ENCODE data around the gene KCTD3. TPM values are rescaled to one million over a fixed set of nuclear protein-coding genes. Genes with fewer than 3 reads are reported as not detected.

KCTD3 gene
- total and polyA plus RNA-seq, 2 of the 13 experiments (the other 11 are each of a cell fraction or from before 2014, with no cell fraction given): 49.8 to 68.1 TPM

- peak; percentile 78 for TF ChIP-seq ZFP91 (CRISPR knock-in tag; IDR thresholded peaks at IDR 0.05; ENCODE audit: borderline replicate concordance)
- TF ChIP-seq NONO (IDR thresholded peaks at IDR 0.05): no peak
- TF ChIP-seq NONO (CRISPR knock-in tag; conservative IDR thresholded peaks at IDR 0.05): peak; percentile 83; the same call in 1 of the 2 replicates
- TF ChIP-seq ATF7 (IDR thresholded peaks at IDR 0.05): no peak
- no peak for TF ChIP-seq ATF7 (CRISPR knock-in tag; IDR thresholded peaks at IDR 0.05)
- TF ChIP-seq TARDBP (CRISPR knock-in tag; IDR thresholded peaks at IDR 0.05): peak; percentile 68; the same call in 1 of the 2 replicates
- 0 out of 2 replicates have a peak, but pooled peaks have one; percentile 9 for TF ChIP-seq ZBTB43 (CRISPR knock-in tag; conservative IDR thresholded peaks at IDR 0.05)
- no peak for TF ChIP-seq ZNF17 (CRISPR knock-in tag; IDR thresholded peaks at IDR 0.05)
- no peak for TF ChIP-seq HNF4G (IDR thresholded peaks at IDR 0.05; ENCODE audit: borderline replicate concordance, low read depth, low read length)
- TF ChIP-seq HNF4G (CRISPR knock-in tag; IDR thresholded peaks at IDR 0.05; ENCODE audit: borderline replicate concordance, low read depth): no peak
- peak; percentile 69; the same call in 1 of the 2 replicates for TF ChIP-seq MYNN (CRISPR knock-in tag; IDR thresholded peaks at IDR 0.05; ENCODE audit: low read depth)
- TF ChIP-seq MATR3 (CRISPR knock-in tag; IDR thresholded peaks at IDR 0.05): no peak
- TF ChIP-seq RORA (CRISPR knock-in tag; IDR thresholded peaks at IDR 0.05): no peak
- no peak for TF ChIP-seq SUZ12 (IDR thresholded peaks at IDR 0.05; ENCODE audit: low read depth, low read length)
- TF ChIP-seq SNAPC2 (CRISPR knock-in tag; IDR thresholded peaks at IDR 0.05): 0 out of 2 replicates have a peak, but pooled peaks have one; percentile 71
- TF ChIP-seq FOXK1 (CRISPR knock-in tag; IDR thresholded peaks at IDR 0.05; ENCODE audit: borderline replicate concordance, low read depth): no peak
- TF ChIP-seq ZNF264 (CRISPR knock-in tag; IDR thresholded peaks at IDR 0.05): 0 out of 2 replicates have a peak, but pooled peaks have one; percentile 33
- TF ChIP-seq ZNF589 (CRISPR knock-in tag; conservative IDR thresholded peaks at IDR 0.05): no peak
- no peak; the same call in 1 of the 2 replicates for TF ChIP-seq MAF1 (CRISPR knock-in tag; IDR thresholded peaks at IDR 0.05; ENCODE audit: borderline replicate concordance)
- peak; percentile 27; the same call in 1 of the 2 replicates for TF ChIP-seq PAXIP1 (CRISPR knock-in tag; conservative IDR thresholded peaks at IDR 0.05)
- no peak for TF ChIP-seq PTBP1 (IDR thresholded peaks at IDR 0.05; ENCODE audit: low read depth, low read length, poor library complexity, severe bottlenecking)
- no peak for TF ChIP-seq ZNF510 (CRISPR knock-in tag; IDR thresholded peaks at IDR 0.05; ENCODE audit: low read depth)
- TF ChIP-seq RBAK (CRISPR knock-in tag; IDR thresholded peaks at IDR 0.05): no peak
- no peak for TF ChIP-seq KDM6A (CRISPR knock-in tag; IDR thresholded peaks at IDR 0.05; ENCODE audit: low read depth)
- TF ChIP-seq ZNF720 (CRISPR knock-in tag; IDR thresholded peaks at IDR 0.05): no peak
Measured at GRCh38 chr1:215566556-215567490, at the start of gene KCTD3 (continued).

Data from HepG2 (cell line).